ENCODE measurements around the gene VWA8.
"Not testable (repeated sequence)": the region's sequence is repeated elsewhere in the genome, so short reads cannot be mapped to it uniquely, and the experiment has no call there.

VWA8 gene

DNA sequence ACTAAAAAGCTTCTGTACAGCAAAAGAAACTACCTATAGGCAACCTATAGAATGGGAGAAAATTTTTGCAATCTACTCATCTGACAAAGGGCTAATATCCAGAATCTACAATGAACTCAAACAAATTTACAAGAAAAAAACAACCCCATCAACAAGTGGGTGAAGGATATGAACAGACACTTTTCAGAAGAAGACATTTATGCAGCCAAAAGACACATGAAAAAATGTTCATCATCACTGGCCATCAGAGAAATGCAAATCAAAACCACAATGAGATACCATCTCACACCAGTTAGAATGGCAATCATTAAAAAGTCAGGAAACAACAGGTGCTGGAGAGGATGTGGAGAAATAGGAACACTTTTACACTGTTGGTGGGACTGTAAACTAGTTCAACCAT, 324.3 kb downstream of the VWA8 start:
- peaks cover 13% of the 10 kb centered on the region for H3K4me1 ChIP-seq (ENCODE audit: control insufficient read depth, insufficient read depth, low read length)
- not testable (repeated sequence) for H3K36me3 ChIP-seq (ENCODE audit: control insufficient read depth, insufficient read depth, low read length); H3K27me3 ChIP-seq (ENCODE audit: control insufficient read depth, insufficient read depth, low read length); H3K4me3 ChIP-seq (ENCODE audit: low read length); H3K9ac ChIP-seq (ENCODE audit: low read length); H3K27ac ChIP-seq (ENCODE audit: low read depth, low read length)

DNA sequence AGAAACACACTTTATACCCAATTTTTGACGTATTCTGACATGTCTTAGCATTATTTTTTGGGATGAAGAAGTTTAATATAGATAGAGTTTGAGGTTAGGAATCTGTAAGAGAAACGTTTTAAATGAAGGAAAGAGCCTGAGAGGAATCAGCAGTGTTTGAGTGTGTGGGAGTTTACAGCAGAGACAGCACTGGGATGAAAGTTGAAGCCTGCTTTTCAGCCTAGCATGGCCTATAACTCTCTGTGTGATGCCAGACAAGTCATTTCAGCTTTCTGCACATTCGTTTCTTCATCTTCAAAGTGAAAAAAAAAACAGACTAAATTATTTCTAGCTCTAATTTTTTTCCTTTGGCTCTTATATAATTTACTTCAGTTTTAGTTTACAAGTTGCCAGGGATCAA, 326.5 kb downstream of the VWA8 start:
- no peak overlapping the region for H3K27ac ChIP-seq (ENCODE audit: low read depth, low read length)
- H3K27me3 ChIP-seq (ENCODE audit: control insufficient read depth, insufficient read depth, low read length): no peaks in the 10 kb centered on the region
- no peak overlapping the region for H3K4me3 ChIP-seq (ENCODE audit: low read length)

DNA sequence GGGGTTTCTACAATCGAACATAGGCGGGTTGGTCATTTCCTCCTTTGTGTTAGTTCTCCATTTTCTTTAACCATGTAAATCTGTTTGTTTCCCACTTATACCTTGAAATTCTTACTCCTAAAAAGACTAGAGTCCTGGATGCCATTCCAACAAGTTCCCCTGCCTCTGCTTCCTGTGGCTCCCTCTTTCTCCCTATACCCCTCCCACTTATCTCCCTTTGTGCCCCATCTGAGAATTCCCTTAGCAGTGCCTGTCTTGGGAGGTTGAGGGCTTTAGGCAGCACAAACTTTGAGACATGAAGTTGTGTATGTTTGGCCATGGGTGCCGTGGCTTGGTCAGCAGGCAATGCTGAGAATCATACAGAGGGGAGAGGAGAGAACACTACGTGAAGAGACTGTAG, 327.1 kb downstream of the VWA8 start:
- no peak overlapping the region for H3K4me3 ChIP-seq (ENCODE audit: low read length)

More for the DNA sequence above, 326.5 kb downstream of the VWA8 start:
- Histone ChIP-seq H3K36me3 (ENCODE audit: control insufficient read depth, insufficient read depth, low read length) (no peaks in the 10 kb centered on the region), H3K9ac (ENCODE audit: low read length) (no peak overlapping the region), H3K4me1 (ENCODE audit: control insufficient read depth, insufficient read depth, low read length) (no peaks in the 10 kb centered on the region)

DNA sequence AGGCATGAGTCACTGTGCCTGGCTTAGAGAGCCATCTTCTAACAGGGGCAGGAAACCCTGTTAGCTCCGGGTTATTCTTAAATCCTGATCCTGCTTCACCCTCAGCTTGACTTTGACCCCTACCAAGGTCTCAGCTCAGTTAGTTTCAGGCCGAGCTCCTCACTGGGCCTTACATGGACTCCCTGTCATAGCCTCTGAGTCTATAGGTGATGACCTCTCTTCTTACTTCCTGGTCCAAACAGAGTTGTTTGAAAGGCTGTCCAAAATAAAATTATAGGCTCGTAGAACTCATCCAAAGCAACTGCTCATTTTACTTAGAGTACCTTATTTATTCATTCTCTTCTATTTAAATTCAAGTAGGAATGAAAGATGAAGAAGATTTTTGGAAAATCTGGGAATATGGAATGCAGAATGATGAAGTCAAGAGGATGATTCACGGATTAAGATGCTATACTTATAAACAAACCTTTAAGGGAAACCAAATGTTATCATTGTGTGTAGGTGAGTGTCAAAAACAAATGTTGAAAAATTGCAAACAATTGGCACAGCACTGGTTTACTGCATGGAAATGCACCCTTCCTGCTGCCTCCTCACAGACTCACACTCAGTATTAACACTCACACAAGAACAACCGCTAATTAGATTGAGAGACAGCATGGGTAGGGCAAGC, 329.5 kb downstream of the VWA8 start:
- no peak overlapping the region for H3K4me3 ChIP-seq (ENCODE audit: low read length)
- H3K36me3 ChIP-seq (ENCODE audit: control insufficient read depth, insufficient read depth, low read length): no peaks in the 10 kb centered on the region
- H3K27ac ChIP-seq (ENCODE audit: low read depth, low read length): no peak overlapping the region

More for the DNA sequence above, 327.1 kb downstream of the VWA8 start:
- H3K4me1 ChIP-seq (ENCODE audit: control insufficient read depth, insufficient read depth, low read length): no peaks in the 10 kb centered on the region
- no peaks in the 10 kb centered on the region for H3K27me3 ChIP-seq (ENCODE audit: control insufficient read depth, insufficient read depth, low read length)
- H3K9ac ChIP-seq (ENCODE audit: low read length): no peak overlapping the region
- H3K36me3 ChIP-seq (ENCODE audit: control insufficient read depth, insufficient read depth, low read length): no peaks in the 10 kb centered on the region
- no peak overlapping the region for H3K27ac ChIP-seq (ENCODE audit: low read depth, low read length)

DNA sequence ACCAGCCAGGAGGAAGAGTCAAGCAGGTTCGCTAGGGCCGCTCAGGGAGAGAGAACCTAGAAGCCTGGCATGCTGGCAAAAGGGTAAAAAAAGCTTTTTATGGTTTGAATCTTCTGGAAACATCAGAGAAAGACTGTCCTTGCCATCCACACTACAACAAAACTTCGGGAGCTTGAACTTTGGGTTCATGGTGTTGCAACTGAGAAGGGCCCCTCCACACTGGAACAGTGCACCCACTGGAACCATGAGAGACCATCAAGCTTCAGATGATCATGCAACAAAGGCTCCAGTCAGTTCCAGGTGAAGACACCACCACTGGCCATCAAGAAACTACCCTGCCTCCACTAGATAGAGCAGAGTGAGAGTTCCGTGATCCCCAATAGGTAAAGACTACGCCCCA, 333.5 kb downstream of the VWA8 start:
- Histone ChIP-seq H3K9ac (ENCODE audit: low read length) (no peak overlapping the region), H3K36me3 (ENCODE audit: control insufficient read depth, insufficient read depth, low read length) (no peaks in the 10 kb centered on the region), H3K27ac (ENCODE audit: low read depth, low read length) (no peak overlapping the region), H3K27me3 (ENCODE audit: control insufficient read depth, insufficient read depth, low read length) (no peaks in the 10 kb centered on the region), H3K4me3 (ENCODE audit: low read length) (no peak overlapping the region), H3K4me1 (ENCODE audit: control insufficient read depth, insufficient read depth, low read length) (no peaks in the 10 kb centered on the region)

More for the DNA sequence above, 329.5 kb downstream of the VWA8 start:
- no peaks in the 10 kb centered on the region for H3K4me1 ChIP-seq (ENCODE audit: control insufficient read depth, insufficient read depth, low read length)
- H3K9ac ChIP-seq (ENCODE audit: low read length): no peak overlapping the region
- H3K27me3 ChIP-seq (ENCODE audit: control insufficient read depth, insufficient read depth, low read length): no peaks in the 10 kb centered on the region

DNA sequence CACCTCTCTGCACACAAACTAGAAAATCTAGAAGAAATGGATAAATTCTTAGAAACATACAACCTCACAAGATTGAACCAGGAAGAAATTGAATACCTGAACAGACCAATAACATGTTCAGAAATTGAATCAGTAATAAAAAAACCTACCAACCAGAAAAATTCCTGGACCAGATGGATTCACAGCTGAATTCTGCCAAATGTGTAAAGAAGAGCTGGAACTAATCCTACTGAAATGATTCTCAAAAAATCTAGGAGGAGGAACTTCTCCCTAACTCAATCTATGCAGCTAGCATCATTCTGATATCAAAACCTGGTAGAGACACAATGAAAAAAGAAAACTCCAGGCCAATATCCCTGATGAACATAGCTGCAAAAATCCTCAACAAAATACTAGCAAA, 336.9 kb downstream of the VWA8 start:
- no peaks in the 10 kb centered on the region for H3K27me3 ChIP-seq (ENCODE audit: control insufficient read depth, insufficient read depth, low read length)
- peaks cover 2% of the 10 kb centered on the region for H3K4me1 ChIP-seq (ENCODE audit: control insufficient read depth, insufficient read depth, low read length)
- H3K36me3 ChIP-seq (ENCODE audit: control insufficient read depth, insufficient read depth, low read length): no peaks in the 10 kb centered on the region
- H3K9ac ChIP-seq (ENCODE audit: low read length): no peak overlapping the region
- H3K4me3 ChIP-seq (ENCODE audit: low read length): no peak overlapping the region
- no peak overlapping the region for H3K27ac ChIP-seq (ENCODE audit: low read depth, low read length)

DNA sequence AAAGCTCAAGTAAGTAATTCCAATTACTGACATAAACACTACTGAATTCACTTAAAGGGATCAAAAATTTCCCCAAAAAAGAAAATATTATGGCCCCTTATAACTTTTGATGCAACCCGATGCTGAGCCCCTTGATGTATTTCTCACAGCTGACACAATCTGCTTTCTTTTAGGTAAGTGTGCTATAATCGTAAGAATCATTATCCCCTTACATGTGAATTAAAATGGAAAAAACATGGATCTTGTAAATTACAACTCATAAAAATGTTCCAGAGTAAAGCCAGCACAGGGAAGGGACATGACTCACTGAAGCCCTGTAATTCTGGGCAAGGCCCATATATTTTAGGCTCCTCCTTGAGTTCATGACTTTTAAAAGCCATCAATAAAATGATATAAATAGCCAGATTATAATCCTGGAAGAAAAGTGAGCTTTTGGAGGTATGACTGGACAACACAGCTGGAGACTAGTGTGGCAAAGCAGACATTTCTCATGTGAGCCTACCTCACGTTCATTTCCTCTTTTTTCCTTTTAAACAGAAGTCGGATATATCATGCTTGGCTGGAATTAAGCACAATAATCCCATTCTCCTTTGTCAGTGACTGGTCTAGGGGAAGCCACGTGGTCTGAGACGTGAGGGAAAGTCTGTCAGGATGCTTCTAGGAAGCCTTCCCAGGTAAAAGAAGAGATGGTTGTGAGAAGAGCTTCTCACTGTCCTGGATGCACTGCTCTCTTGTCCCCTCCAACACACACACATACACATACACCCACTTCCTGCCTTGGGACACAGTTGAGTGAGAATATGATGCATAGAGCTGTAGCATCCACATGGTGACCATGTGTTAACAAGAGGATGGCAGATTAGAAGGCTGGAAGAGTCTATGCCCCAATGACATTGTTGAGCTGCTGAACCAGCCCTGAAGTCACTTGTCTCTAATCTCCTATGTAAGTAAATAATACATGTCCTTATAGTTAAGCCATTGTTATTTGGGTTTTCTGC, 338.2 kb downstream of the VWA8 start:
- no peaks in the 10 kb centered on the region for H3K27me3 ChIP-seq (ENCODE audit: control insufficient read depth, insufficient read depth, low read length)

DNA sequence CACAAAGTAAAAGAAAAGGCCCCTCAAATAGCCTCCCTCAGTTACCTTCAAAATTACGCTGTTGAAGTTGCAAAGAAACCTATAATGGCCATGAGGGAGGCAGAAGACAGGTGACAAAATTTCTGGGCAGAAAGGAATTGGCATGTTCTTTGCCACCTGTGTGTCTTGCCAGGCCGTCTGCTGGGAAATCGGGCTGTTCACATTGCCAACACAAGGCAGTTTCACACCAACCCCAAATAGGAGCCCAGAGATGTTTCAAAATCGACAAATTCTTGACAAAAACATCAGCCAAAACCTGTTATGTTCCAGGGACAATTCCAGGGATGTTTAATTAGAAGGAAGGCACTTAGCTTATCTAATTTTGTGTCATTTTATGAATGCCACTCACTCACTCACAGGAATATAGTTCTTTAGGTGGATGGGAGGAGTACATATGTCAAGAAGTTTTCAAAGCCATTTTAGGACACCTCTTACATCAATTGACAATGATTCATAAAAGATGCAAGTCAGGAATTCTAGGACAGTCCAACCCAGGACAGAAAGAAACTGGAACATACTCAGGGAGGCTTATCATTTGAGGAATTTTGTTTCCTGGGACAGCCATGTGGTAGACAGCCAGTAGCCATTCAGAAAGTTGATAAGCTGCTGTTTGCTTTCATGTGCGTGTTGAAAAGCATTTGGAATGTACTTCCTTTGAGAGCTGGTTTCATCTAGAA, 339.0 kb downstream of the VWA8 start:
- no peaks in the 10 kb centered on the region for H3K36me3 ChIP-seq (ENCODE audit: control insufficient read depth, insufficient read depth, low read length)
- H3K27ac ChIP-seq (ENCODE audit: low read depth, low read length): peak overlapping the region; percentile 54
- no peaks in the 10 kb centered on the region for H3K27me3 ChIP-seq (ENCODE audit: control insufficient read depth, insufficient read depth, low read length)
- H3K4me3 ChIP-seq (ENCODE audit: low read length): no peak overlapping the region
- no peak overlapping the region for H3K9ac ChIP-seq (ENCODE audit: low read length)
- peaks cover 2% of the 10 kb centered on the region for H3K4me1 ChIP-seq (ENCODE audit: control insufficient read depth, insufficient read depth, low read length)

More for the DNA sequence above, 338.2 kb downstream of the VWA8 start:
- Histone ChIP-seq H3K36me3 (ENCODE audit: control insufficient read depth, insufficient read depth, low read length) (no peaks in the 10 kb centered on the region), H3K4me3 (ENCODE audit: low read length) (no peak overlapping the region), H3K4me1 (ENCODE audit: control insufficient read depth, insufficient read depth, low read length) (peaks cover 2% of the 10 kb centered on the region), H3K27ac (ENCODE audit: low read depth, low read length) (peak overlapping the region; percentile 54), H3K9ac (ENCODE audit: low read length) (no peak overlapping the region)

DNA sequence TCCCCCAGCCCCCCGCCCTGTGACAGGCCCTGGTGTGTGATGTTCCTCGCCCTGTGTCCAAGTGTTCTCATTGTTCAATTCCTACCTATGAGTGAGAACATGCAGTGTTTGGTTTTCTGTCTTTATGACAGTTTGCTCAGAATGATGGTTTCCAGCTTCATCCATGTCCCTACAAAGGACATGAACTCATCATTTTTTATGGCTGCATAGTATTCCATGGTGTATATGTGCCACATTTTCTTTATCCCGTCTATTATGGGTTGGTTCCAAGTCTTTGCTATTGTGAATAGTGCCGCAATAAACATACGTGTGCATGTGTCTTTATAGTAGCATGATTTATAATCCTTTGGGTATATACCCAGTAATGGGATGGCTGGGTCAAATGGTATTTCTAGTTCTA, 343.3 kb downstream of the VWA8 start:
- not testable (repeated sequence) for H3K4me3 ChIP-seq (ENCODE audit: low read length); H3K27ac ChIP-seq (ENCODE audit: low read depth, low read length); H3K9ac ChIP-seq (ENCODE audit: low read length); H3K27me3 ChIP-seq (ENCODE audit: control insufficient read depth, insufficient read depth, low read length); H3K36me3 ChIP-seq (ENCODE audit: control insufficient read depth, insufficient read depth, low read length)
- peaks cover 19% of the 10 kb centered on the region for H3K4me1 ChIP-seq (ENCODE audit: control insufficient read depth, insufficient read depth, low read length)

DNA sequence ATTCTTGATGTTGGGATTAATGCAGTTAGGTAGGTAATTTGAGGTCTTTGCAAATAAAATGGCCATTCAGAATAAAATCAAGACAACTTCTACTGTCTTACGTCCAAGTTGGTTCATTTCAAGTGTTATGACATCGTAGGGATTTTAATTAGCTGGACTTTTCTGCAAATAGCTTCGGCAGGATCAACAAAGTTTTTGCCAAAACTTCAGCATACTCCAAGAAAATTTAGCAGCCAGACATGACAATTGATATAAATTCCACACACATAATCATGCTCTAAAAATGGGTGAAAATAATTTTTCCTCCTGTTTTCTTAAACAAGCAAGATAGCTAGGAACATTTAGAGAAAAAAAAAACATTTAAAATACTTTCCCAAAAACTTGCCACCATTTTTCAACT, 344.8 kb downstream of the VWA8 start:
- H3K9ac ChIP-seq (ENCODE audit: low read length): no peak overlapping the region
- H3K27ac ChIP-seq (ENCODE audit: low read depth, low read length): no peak overlapping the region
- H3K4me1 ChIP-seq (ENCODE audit: control insufficient read depth, insufficient read depth, low read length): peaks cover 17% of the 10 kb centered on the region

DNA sequence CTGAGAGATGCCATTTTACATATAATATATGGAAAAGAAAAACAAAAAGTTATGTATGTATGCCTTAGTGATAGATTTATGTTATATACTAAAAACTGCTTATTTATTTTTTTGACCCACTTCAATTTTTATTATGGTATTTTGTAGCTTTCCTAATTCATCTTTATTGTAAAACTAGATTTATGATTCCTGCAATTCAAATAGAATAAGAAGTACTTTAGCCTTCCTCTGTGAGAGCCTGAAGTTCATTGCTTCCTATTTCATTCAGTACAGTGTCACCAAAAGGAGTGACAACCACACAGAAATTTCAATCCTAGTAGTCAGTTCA, 345.4 kb downstream of the VWA8 start:
- no peak overlapping the region for H3K27ac ChIP-seq (ENCODE audit: low read depth, low read length)
- no peak overlapping the region for H3K4me3 ChIP-seq (ENCODE audit: low read length)
- no peaks in the 10 kb centered on the region for H3K27me3 ChIP-seq (ENCODE audit: control insufficient read depth, insufficient read depth, low read length)
- peaks cover 10% of the 10 kb centered on the region for H3K36me3 ChIP-seq (ENCODE audit: control insufficient read depth, insufficient read depth, low read length)
- no peak overlapping the region for H3K9ac ChIP-seq (ENCODE audit: low read length)
- peaks cover 17% of the 10 kb centered on the region for H3K4me1 ChIP-seq (ENCODE audit: control insufficient read depth, insufficient read depth, low read length)

More for the DNA sequence above, 344.8 kb downstream of the VWA8 start:
- Histone ChIP-seq H3K27me3 (ENCODE audit: control insufficient read depth, insufficient read depth, low read length) (no peaks in the 10 kb centered on the region), H3K4me3 (ENCODE audit: low read length) (no peak overlapping the region), H3K36me3 (ENCODE audit: control insufficient read depth, insufficient read depth, low read length) (peaks cover 5% of the 10 kb centered on the region)
